Activated CD8-positive, alpha-beta memory T cell treated with anti-CD3 and anti-CD28 coated beads for 36 hours (primary cell): Measurements from ENCODE around the gene HOMEZ. TPM values are rescaled to one million over a fixed set of nuclear protein-coding genes. Genes with fewer than 3 reads are reported as not detected.
"Not testable (repeated sequence)": the region's sequence is repeated elsewhere in the genome, so short reads cannot be mapped to it uniquely, and the experiment has no call there.

Experiments
- CTCF ChIA-PET: fragments of 350-600 bp; sonication (Branson Sonifier 250); formaldehyde crosslinking; loops from one replicate; lab custom pipeline; 2021; ENCODE audit warnings: antibody characterized with exemption; lab: Charles Lee
- POLR2A ChIA-PET: fragments of 350-600 bp; sonication (Branson Sonifier 250); formaldehyde crosslinking; loops from one replicate; lab custom pipeline; 2021; ENCODE audit warnings: antibody characterized with exemption; lab: Charles Lee
- total RNA-seq, 2 experiments: library from RNA; stranded (reverse); gene quantifications; one replicate each; pipeline ENCODE4 v1.2.3, GENCODE V29; 2021

Gene HOMEZ
- total RNA-seq, 2 experiments from 2014 or later, result 13.7 to 15.6 TPM

GRCh38 chr14:23252006-23252405, 33.9 kb downstream of the HOMEZ start:
- POLR2A ChIA-PET, result no interaction called here
- CTCF ChIA-PET, result no interaction called here

GRCh38 chr14:23249824-23250223, 36.1 kb downstream of the HOMEZ start:
- ChIA-PET CTCF (interaction anchor here (1.9 kb wide), 1 partner anchor 129 kb away, joined by 6 read pairs; no protein-coding TSS in a partner anchor), POLR2A (no interaction called here)

- POLR2A ChIA-PET, result no interaction called here
- CTCF ChIA-PET, result interaction anchor here (1.9 kb wide), 1 partner anchor 128 kb away, joined by 6 read pairs; no protein-coding TSS in a partner anchor
Measured at GRCh38 chr14:23248601-23249000, 37.3 kb downstream of the HOMEZ start.

GRCh38 chr14:23245282-23245681, 40.6 kb downstream of the HOMEZ start:
- CTCF ChIA-PET, result no interaction called here
- POLR2A ChIA-PET, result no interaction called here

- ChIA-PET CTCF (interaction anchor here (1.2 kb wide), 1 partner anchor 133 kb away, joined by 4 read pairs; the partner anchor contains the start of gene CMTM5), POLR2A (no interaction called here)
Measured at GRCh38 chr14:23243066-23243465, 42.9 kb downstream of the HOMEZ start.

GRCh38 chr14:23242076-23242475, 43.9 kb downstream of the HOMEZ start:
- ChIA-PET POLR2A (no interaction called here), CTCF (interaction anchor here (0.7 to 1.2 kb wide), 2 partner anchors 31 to 134 kb away, joined by 3 to 4 read pairs; partner anchors contain the start of gene CMTM5)

- CTCF ChIA-PET, result not testable (repeated sequence)
- POLR2A ChIA-PET, result interaction anchor here (0.6 kb wide), 1 partner anchor 89 kb away, joined by 3 read pairs; no protein-coding TSS in a partner anchor
Measured at GRCh38 chr14:23241061-23241715, 44.7 kb downstream of the HOMEZ start.

- POLR2A ChIA-PET, result interaction anchor here (0.6 kb wide), 1 partner anchor 89 kb away, joined by 3 read pairs; no protein-coding TSS in a partner anchor
Measured at GRCh38 chr14:23240661-23241060, 45.3 kb downstream of the HOMEZ start.

GRCh38 chr14:23237772-23238594, 47.9 kb downstream of the HOMEZ start, which contains the start of gene RNF212B:
RNF212B (plus strand) TSS chr14:23237936; CDS start chr14:23240346, 2,410 bp downstream.
- CTCF ChIA-PET, result no interaction called here

More at GRCh38 chr14:23240661-23241060, 45.3 kb downstream of the HOMEZ start:
- CTCF ChIA-PET, result no interaction called here

GRCh38 chr14:23232241-23232808, 53.6 kb downstream of the HOMEZ start:
- CTCF ChIA-PET, POLR2A ChIA-PET: not testable (repeated sequence)

More at GRCh38 chr14:23237772-23238594, 47.9 kb downstream of the HOMEZ start, which contains the start of gene RNF212B:
- POLR2A ChIA-PET, result interaction anchor here (0.6 kb wide), 1 partner anchor 47 kb away, joined by 7 read pairs; no protein-coding TSS in a partner anchor

- ChIA-PET POLR2A (no interaction called here), CTCF (no interaction called here)
Measured at GRCh38 chr14:23228812-23229211, 57.1 kb downstream of the HOMEZ start.

GRCh38 chr14:23227566-23227965, 58.4 kb downstream of the HOMEZ start:
- CTCF ChIA-PET, result no interaction called here
- POLR2A ChIA-PET, result no interaction called here

- POLR2A ChIA-PET, CTCF ChIA-PET: not testable (repeated sequence)
Measured at GRCh38 chr14:23224958-23225357, 61.0 kb downstream of the HOMEZ start.

Other genes starting within 250 kb of the HOMEZ start
- gene PSMB11, start 243.9 kb downstream of the HOMEZ start, total RNA-seq, result not detected
- gene CDH24, start 228.6 kb downstream of the HOMEZ start, total RNA-seq, result under 1 TPM; 0.53 to 0.82 TPM
- 100 to 1,000 TPM; 190 to 191 TPM for gene ACIN1, start 191.0 kb downstream of the HOMEZ start, total RNA-seq
- 10 to 100 TPM; 51.6 to 56.5 TPM for gene C14orf119, start 190.6 kb downstream of the HOMEZ start, total RNA-seq
- gene CIROP, start 181.1 kb downstream of the HOMEZ start, total RNA-seq, result not detected
- under 1 TPM; 0.19 to 0.21 TPM for gene CEBPE, start 166.9 kb downstream of the HOMEZ start, total RNA-seq
- under 1 TPM; 0.40 to 0.86 TPM for gene SLC7A8, start 102.5 kb downstream of the HOMEZ start, total RNA-seq
- not detected for gene RNF212B, start 48.2 kb downstream of the HOMEZ start, total RNA-seq
- 10 to 100 TPM; 16.2 to 18.8 TPM for gene PPP1R3E, start 16.7 kb upstream of the HOMEZ start, total RNA-seq
- gene BCL2L2, start 20.7 kb upstream of the HOMEZ start, total RNA-seq, result under 1 TPM; 0.69 to 0.99 TPM
- 100 to 1,000 TPM; 294 to 299 TPM for gene PABPN1, start 35.3 kb upstream of the HOMEZ start, total RNA-seq
- gene SLC22A17, start 66.8 kb upstream of the HOMEZ start, total RNA-seq, result 1 to 10 TPM; 2.0 to 2.1 TPM
- not detected for gene EFS, start 79.0 kb upstream of the HOMEZ start, total RNA-seq
- not detected for gene IL25, start 86.7 kb upstream of the HOMEZ start, total RNA-seq
- gene CMTM5, start 90.9 kb upstream of the HOMEZ start, total RNA-seq, result not detected
- not detected for gene MYH6, start 122.1 kb upstream of the HOMEZ start, total RNA-seq
- gene MYH7, start 149.5 kb upstream of the HOMEZ start, total RNA-seq, result not detected
- gene NGDN, start 183.6 kb upstream of the HOMEZ start, total RNA-seq, result 10 to 100 TPM; 71.0 to 74.1 TPM